GM18870 (cell line): Measurements from ENCODE around the gene PCNX2.
"Not testable (repeated sequence)": the region's sequence is repeated elsewhere in the genome, so short reads cannot be mapped to it uniquely, and the experiment has no call there.

Source experiments
- ATAC-seq: cut with Tn5 transposase; IDR thresholded peaks from one replicate; pipeline ENCODE4 v1.9.1; 2021; ENCODE audit warnings: moderate library complexity; ENCODE audit not compliant: unreplicated experiment

The PCNX2 gene

DNA sequence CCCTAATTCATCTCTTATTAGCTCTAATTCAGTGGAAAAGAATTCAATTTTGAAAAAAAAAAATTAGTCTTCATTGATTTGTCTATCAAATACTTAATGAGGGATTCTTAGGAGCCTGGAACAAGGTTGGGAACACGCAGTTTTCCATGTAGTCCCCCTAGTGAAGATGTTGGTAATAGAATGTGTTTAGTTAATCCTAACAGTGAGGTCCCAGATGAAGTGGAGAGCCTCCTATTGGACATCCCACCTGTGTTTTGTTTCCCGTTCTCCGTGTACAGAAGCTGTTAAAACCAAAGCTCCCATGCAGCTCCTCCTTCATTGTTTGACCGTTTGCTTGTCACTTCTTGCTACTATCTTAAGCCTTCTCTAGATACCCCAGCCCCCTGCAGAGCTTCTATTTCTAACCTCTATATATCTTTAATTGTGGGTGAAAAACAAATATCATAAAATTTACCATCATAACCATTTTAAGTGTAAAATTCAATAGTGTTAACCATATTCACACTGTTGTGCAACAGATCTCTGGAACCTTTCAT, 67.5 kb downstream of the PCNX2 start:
- no peak for ATAC-seq

DNA sequence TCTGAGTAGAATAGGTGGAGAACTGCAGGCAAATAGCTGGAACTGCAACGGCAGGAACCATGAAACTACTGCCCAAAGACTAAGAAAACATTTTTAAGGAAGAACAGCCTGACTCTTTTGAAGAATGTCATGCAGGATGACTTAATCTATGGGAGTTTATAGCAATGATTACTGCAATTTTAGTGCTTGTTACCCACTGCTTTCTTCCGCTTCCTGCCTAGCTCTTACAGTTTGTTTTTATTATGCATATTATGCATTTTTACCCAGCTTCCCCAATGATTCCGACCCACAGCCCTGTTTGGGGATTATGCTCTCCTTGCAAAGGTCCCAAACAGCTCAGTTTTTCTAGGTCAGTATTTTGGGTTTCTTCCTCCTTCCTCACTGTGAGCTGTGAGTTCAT, 71.2 kb downstream of the PCNX2 start:
- no peak for ATAC-seq

DNA sequence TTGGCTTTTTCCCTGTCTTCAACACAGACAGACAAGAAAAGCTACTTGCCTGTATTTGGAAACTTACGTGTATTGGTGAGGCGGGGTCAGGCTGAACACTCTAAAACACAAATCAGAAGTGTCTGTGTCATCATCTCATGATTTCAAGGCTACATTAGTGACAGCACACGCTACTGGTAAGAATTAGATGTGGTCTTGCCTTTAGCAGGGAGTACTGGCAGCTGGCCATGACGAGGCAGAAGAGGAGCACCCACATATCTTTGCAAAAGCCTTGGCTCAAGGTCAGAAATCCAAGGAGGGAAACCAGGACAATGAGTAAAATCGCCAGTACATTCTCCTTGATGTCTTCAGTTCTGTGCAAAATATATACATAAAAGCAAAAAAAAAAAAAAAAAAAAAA, 77.7 kb downstream of the PCNX2 start:
- no peak for ATAC-seq

DNA sequence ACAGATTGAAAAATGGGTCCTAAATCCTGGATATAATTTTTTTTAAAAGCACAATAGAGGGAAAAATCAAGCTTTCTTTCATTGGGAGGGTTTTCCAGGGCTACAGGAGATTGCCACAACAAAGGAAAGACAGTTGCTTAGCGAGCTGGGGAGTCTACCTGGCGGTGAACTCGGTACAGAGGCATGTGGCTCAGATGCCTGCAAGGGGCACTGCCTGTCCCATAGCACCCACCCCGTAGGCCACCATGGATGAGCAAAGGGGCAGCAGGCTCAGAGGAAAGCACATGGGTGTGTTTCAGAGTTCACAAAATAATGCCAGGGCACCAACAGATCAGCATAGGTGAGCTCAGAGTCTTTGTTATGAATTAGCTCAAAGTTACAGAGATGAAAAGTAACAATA, 79.5 kb downstream of the PCNX2 start:
- no peak for ATAC-seq

DNA sequence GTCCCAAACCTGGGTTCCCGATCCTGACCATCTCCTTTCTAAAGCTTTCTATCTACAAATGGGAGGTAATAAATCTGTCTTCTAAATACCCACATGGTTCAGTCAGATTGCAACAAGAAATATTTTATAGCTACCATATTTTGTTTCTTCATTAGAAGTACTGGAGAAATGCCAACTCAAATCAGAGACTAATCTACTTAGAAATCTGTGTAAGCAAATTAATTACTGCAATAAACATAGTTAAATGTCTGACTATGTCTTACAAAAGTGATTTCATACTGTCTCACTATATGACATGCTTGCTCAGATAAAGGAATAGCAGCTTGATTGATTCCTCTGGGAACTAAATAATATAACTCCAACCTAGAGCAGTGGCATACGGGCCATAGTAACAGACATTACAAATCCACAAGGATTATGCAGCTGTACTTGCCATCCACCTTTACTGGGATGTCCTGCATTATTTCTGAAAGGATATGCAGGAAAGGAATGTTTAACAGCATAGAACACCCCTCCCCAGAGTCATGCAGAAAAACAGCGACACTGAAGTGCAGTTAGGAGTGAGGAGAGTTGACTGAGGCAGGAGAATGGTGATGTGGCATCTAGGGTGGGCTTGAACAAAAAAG, 80.3 kb downstream of the PCNX2 start:
- ATAC-seq = no peak

DNA sequence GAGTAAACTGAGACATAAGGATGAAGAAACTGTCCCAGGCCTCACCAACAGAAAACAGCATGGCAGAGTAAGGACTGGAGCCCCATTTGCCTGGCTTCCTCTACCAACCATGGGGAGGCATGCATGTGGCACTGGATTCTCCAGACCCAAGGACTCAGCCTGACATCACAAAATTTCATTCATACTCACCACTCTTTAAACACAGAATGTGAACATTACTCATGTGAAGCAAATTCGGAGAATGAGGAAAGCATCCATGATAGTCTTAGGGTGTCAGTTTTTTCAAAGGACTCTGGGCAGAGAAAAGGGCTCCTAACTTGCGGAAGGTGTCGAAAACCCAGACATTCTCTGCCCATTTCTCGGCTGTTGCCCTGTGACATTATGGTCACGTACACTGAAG, 83.9 kb downstream of the PCNX2 start:
- no peak for ATAC-seq

DNA sequence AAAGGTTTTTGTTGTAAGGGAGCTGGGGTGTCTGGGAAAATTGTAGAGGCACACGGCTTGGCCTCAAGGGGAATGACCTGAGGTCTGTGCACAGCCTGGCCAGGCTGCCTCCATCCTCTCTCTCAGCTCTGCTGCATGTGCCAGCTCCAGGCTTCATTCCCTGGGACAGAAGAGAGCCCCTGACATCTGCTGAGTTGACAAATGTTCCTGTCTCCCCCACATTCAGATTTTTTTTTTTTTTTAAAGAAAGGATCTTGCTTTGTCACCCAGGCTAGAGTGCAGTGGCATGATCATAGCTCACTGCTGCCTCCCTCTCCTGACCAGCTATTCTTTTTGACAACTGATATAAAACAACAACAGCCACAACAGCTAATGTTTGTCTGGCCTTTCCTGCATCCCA, 84.4 kb downstream of the PCNX2 start:
- ATAC-seq = no peak

DNA sequence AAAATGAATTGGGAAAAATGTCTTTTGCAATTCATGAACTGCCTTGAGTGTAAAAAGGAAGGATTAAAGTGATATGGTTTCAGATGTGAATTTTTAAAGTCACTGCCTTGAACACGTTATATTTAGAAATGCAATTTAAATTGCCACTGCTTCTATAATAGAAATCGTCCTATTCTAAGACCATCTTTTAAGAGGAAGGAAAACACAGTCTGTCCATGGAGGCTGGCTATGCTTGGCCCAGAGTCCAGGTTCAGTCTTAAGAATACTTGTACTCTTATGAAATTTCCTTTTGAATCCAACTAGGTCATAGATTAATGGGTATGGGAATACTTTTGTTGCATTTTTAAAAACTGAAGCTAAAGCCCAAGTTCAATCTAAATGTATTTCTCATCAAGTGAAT, 86.0 kb downstream of the PCNX2 start:
- ATAC-seq = no peak

DNA sequence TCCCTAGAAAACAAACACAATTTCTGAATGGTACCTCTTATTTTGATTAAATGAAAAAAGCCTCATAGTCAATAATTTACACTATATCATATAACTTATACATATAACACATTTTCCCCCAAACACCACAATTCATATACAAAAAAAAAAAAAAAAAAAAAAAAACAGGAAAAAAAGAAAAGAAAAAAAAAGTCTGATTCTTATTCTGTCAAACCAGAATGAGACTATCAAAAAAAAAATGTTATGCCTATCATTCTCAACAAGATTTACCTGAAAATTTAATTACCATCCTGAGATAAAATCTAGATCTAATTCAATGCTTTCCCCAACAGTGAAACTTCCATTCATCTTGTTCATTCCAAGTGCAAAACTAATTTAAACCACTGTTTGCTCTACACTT, 86.8 kb downstream of the PCNX2 start:
- ATAC-seq = no peak

DNA sequence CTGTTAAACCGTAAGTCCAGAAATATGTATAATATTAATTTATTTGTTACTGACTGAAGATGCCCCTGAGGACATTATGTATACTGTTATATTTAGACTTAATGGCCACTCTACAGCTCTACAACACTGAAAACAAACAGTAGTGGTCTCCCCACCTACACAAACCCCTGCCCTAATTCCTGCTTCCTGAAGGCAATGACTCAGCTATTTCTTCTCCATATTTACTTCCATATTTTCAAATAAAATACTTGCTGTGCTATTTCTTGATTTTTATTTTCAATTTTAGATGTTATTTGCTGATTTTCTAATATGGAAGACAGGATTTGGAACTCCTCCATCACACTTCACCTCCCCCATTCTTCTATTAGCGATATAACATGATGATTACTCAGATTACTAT, 97.6 kb downstream of the PCNX2 start:
- ATAC-seq = no peak

DNA sequence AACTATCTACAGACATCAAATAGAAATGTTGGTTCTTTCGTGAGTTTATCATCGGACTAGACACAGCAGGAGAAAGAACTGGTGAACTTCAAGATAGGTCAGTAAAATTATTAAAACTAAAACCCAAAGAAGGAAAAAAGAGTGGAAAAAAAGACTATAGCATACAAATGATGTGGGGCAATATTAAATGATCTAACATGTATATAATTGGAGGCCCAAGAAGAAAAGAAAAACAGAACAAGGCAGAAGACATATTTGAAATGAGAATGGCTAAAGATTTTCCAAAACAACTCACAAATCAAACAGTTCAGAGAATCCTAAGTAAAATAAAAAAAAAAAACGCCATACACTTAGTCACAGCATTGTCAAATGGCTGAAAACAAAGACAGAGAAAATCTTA, 101.8 kb downstream of the PCNX2 start:
- no peak for ATAC-seq

DNA sequence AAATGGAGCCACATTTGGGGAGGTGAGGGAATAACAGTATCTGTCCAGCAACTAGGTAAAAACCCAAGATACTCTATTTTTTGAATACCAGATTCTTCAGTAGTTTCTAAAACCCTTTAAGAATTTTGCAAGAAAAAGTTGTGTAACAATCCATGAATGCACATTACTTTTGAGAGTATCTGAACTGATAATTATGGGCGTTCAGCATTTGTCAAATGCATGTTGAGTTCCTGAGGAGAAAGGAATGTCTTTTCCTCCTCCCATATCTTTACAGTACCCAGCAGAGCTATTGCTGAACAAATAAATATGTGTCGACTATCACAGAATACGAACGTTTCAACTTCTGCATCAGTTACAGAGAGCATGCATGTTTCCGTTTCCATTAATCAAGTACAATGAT, 104.5 kb downstream of the PCNX2 start:
- no peak for ATAC-seq

DNA sequence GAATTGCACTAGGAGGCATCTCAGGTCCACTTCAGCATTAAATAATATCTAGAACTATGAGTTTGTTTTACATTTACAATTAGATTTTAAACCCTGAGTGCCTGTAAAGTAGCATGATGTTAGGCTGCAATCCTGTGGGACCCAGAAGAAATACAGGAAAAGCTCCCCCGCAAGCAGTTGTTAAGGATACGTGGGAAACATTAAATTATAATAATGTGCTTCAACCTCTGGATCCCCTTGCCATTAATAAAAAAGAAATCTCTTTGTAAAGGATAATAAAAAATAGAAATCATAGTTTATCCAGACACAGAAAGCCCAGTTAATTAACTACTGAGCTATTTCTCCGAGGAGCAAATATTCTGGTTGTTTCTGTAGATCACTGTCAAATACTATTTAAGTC, 106.0 kb downstream of the PCNX2 start:
- ATAC-seq = no peak

DNA sequence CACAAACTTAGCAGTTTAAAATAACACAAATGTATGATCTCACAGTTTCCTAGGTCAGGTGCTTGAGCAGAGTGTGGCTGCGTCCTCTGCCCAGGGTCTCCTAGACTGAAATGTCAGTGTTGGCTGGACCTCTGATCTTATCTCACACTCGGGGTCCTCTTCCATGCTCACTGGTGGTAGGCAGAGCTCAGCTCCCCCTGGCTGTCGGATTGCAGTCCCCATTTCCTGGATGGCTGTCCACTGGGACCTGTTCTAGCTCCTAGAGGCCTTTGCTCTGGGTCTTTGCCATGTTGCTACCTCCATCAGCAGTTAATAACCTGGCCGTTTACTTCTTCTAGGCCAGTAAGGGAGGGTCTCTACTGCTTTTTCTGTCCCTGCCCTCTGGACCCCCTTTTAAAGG, 107.5 kb downstream of the PCNX2 start:
- ATAC-seq = no peak

DNA sequence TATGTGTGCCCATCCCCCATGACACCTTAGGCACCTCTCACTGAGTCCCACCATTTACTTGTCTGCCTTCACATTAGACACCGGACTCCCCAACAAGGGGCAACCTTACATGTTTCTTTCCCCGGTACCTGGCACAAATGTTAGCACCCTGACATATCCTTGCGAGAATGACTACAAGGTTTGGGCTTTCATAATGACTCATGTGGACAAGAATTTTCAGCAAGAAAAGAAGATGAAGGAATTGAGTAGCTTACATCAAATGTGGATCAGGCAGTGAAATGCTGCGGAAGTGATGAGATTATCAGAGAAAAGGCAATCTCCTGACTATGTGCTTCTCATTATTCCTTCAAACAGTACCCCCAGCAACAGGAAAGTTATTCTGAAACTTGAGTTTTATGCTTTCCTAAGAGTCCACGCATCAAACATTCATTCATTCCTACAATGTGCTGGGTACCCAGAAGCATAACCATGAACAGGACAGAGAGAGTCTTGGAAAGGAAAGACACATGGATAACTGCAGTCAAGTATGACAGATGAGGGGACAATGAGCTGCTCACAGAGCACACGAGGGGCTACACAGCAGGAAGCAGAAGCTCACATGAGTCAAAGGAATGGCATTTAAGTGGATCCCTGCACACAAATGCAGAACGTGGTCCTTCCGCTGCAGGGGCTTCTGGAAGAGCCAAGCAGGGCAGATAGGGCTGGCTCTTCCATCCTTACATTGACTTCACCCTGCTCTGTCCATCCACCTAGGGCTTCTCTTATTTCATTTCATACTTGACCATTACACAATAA, 112.1 kb downstream of the PCNX2 start:
- no peak for ATAC-seq

DNA sequence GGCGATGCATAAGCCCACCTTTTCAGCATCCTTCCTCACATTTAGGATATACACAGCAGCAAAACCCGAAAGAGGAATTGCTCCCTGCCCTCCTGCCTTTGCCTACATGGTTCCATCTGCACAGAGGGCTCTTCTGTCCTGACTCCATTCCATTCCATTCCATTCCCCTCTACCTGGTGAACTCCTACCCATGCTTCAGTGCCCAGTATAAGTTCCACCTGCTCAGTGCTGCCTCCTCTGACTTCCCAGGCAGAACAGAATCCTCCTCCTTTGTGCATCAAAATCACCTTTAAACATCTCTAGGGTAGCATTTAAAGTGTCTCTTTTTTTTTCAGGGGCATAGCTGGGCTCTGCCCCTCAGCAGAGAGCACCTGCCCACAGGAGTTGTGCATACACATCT, 112.9 kb downstream of the PCNX2 start:
- ATAC-seq = no peak

DNA sequence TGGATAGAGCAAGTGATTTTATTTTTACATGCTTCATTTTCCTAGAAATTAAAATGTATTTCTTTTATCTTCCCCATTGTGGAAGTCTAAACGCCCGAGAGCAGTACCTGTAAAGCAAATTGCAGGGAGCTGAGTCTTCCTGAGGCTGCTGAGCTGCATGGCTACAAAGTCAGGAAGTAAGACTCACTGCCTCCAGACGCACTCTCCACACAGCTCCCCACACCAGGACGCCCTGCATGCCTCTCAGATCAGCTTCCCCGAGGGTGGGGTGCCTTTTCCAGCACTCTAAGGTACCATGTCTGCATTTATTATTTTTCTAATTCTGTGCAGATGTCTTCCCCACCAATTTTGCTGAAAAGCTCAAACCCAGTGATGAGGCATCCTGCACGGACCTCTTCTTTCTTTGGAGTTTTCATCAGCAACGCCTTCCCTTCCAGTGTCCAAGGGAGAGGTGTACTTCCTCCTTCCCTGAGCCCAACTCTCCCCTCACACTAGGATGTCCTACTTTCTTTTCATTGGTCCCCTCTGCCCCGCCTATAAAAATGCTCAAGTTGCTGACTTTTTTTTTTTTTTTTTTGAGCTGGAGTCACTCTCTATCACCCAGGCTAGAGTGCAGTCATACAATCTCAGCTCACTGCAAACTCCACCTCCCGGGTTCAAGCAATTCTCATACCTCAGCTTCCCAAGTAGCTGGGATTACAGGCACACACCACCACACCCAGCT, 114.7 kb downstream of the PCNX2 start:
- no peak for ATAC-seq

DNA sequence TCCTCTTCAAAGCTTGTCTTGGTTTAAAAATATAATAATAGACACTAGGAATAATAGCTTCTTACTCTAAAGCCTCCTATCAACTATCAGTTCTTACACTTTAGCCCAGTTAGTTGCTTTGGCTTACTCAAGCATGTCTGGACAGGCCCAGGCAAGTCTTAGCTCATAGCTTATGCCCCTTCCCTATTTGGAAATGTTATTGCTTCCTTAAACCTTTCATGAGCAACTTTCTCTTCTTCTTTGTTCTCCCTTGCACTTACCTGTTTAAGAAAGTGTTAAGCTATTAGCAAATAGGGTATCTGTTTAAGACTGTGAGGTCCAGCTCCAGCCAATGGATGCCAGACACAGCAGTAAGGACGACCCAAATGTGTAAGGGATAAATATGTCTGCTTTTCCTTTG, 115.9 kb downstream of the PCNX2 start:
- not testable (repeated sequence) for ATAC-seq

DNA sequence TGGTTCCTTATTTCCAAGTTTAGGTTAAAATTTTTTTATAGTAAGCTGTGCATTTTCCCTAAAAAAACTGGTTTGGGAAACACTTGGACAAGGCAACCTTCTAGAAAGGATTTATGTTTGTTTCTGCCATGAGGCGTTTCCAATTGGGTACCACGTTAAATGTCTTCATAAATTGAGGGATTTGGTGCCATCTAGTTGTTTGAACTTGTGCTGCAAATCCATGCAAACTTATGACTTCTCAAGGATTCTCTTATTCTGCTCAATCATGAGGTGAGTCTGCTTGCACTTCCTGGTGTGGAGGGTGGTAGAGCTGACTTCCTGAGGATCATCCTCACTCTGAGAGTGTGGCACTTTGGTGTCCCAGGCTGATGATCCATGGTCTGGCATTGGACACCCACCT, 123.3 kb downstream of the PCNX2 start:
- ATAC-seq = no peak

DNA sequence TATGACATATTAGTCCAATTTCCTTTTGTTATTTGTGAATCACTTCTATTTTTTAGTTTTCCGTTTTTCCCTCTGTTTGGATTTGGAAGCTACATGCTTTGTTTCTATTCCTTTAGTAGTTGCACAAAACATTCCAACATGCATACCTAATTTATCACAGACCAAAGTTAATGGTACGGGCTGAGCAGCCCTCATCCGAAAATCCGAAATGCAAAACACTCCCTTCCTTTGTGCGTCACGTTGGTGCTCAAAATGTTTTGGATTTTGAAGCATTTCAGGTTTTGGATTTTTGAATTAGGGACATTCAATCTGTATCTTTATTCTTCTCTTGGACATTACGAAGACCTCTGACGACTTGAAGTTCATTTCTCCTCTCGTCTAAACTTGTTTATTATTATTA, 124.8 kb downstream of the PCNX2 start:
- no peak for ATAC-seq

DNA sequence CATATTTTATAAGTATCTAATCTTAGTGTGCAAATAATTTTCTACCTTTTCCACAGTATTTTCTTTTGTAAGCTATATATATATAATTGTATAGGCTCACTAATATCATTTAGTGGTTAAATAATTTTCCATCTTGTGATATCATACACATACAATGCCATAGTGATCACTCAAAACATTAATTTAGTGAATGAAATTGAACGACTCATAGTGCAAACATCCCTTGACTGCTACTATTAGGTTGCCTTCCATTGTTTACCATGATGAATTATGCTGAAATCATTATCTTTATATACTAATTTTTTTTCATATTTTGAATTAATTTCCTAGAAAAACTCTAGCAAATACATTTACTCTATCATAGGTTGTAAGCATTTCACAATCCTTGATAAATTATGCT, 127.1 kb downstream of the PCNX2 start:
- ATAC-seq = no peak

DNA sequence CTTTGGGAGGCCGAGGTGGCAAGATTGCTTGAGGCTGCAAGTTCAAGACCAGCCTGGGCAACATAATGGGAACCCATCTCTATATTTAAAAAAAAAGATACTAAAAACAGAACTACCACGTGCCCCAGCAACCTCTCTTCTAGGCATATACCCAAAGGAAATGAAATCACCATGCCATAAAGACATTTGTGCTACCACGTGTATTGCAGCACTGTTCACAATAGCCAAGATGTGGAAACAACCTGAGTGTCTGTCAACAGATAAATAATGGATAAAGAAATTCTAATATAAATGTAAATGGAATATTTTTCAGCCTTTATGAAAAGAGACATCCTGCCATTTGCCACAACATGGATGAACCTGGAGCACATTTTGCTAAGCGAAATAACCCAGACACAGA, 128.6 kb downstream of the PCNX2 start:
- no peak for ATAC-seq
